ENCODE results near the gene HBA2.
"Not testable (repeated sequence)": the region's sequence is repeated elsewhere in the genome, so short reads cannot be mapped to it uniquely, and the experiment has no call there.

HBA2 gene

DNA sequence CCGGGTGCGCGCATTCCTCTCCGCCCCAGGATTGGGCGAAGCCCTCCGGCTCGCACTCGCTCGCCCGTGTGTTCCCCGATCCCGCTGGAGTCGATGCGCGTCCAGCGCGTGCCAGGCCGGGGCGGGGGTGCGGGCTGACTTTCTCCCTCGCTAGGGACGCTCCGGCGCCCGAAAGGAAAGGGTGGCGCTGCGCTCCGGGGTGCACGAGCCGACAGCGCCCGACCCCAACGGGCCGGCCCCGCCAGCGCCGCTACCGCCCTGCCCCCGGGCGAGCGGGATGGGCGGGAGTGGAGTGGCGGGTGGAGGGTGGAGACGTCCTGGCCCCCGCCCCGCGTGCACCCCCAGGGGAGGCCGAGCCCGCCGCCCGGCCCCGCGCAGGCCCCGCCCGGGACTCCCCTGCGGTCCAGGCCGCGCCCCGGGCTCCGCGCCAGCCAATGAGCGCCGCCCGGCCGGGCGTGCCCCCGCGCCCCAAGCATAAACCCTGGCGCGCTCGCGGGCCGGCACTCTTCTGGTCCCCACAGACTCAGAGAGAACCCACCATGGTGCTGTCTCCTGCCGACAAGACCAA is at the start of gene HBA2:
TSS of gene HBA2 (plus strand) at position 503 of the 568 bp plus-strand sequence. CDS start at position 540, 37 bp downstream.
- DNase-seq = not testable (repeated sequence)

DNA sequence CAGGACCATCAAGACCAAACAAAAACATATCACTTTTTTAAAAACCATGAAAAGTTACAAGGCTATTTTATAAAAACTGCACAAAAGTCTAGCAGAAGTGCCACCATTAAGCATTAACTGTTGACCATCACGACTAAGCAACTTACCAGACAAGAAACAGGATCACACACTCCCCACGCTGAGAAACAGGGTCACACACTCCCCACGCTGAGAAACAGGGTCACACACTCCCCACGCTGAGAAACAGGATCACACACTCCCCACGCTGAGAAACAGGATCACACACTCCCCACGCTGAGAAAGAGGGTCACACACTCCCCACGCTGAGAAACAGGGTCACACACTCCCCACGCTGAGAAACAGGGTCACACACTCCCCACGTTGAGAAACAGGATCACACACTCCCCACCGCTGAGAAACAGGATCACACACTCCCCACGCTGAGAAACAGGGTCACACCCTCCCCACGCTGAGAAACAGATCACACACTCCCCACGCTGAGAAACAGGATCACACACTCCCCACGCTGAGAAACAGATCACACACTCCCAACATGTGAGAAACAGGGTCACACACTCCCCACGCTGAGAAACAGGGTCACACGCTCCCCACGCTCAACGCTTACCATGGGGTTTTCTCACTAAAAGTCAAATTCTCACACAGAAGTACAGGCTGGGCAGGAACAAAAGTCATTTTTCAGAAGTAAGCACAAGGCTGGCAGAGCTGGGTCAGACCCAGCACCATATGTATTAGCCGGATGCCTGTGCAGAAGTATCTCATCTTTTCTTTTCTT is 48.9 kb upstream of the HBA2 start:
- DNase-seq = not testable (repeated sequence)

GRCh38 chr16:125011-125410 is 47.7 kb upstream of the HBA2 start:
- DNase-seq = no peak

- no peak for DNase-seq
Measured at GRCh38 chr16:129075-129474, 43.6 kb upstream of the HBA2 start.

DNA sequence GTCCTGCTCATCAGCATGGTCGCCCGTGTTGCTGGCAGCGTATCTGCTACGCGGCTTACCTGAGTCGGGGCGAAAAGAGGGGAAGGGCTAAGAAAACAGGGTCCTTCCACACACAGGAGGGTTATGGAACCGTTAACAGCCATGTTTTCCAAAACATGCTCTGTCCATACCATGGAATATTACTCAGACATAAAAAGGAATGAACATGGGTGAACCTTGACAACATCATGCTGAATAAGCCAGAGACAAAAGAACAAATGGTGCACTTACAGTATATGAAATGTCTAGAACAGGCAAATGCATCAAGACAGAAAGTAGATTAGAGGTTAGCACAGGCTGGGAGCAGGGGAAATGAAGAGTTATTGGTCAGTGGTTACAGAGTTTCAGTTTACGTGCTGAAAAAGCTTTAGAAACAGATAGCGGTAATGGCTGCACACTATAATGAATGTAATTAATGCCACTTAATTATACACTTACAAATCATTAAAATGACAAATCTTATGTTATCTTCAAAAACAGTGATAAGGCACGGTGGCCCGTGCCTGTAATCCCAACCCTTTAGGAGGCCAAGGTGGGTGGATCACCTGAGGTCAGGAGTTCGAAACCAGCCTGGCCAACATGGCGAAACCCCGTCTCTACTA is 42.0 kb upstream of the HBA2 start:
- no peak for DNase-seq

- no peak for DNase-seq
Measured at GRCh38 chr16:132120-132519, 40.6 kb upstream of the HBA2 start.

DNA sequence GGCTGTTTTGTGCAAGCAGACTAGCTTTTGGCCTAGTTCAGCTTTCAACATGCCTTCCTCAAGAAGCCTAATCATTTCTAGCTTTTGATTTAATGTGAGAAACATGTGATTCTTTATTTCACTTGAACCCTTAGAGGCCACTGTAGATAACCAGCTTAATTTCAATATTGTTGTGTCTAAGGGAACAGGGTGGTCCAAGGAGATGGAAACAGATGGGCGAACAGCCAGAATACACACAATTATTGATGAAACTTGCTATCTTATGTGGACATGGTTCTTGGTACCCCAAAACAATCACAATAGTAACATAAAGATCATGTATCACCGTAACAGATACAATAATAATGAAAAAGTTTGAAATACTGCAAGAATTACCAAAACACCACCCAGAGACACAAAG is 39.0 kb upstream of the HBA2 start:
- no peak for DNase-seq

- DNase-seq = no peak
Measured at GRCh38 chr16:138049-138417, 34.6 kb upstream of the HBA2 start.

GRCh38 chr16:140175-140857 is 32.4 kb upstream of the HBA2 start:
- no peak for DNase-seq

DNA sequence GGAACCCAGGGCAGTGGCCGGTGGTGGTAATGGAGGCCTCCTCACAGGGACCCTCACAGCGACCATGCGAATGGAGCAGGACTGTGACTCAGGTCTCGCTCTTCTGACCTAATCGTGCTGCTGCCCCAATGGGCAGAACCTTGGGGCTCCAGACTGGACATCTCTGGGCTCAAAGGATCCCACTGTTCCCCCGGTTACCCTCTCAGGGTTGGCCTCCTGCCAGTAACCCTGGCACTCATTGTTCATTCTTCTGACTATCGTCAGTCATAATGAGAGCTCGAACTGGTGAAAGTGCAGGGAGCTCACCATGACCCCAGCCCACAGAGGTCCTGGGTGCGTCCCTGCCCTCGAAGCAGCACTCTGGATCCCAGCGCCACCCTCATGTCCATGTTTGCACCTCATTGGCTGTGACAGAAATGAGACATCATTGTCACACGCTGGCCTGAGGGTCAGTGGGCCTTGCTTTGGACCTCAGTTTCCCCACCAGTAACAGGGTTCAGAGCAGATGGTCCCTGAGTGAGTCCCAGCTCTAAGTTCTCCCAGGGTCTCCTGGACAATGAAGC is 30.2 kb upstream of the HBA2 start:
- DNase-seq = no peak

GRCh38 chr16:143047-143446 is 29.6 kb upstream of the HBA2 start:
- no peak for DNase-seq

DNA sequence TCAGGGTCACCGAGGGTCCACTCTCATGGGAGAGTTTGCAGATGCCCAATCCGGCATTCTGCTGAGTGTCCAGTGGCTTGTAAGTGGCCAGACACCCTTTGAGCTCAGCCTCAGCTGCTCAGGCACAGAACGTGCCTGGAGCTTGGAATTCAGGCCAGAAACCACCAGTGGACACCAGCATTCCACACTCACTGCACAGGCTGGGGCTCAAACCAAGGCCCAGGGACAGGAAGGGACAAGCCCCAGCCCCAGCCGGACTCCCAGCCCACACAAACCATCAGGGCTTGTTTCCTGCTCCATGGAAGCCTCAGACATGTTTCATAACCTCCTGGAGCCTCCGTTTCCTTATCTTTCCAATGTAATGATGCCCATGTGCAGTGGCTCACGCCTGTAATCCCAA is 29.2 kb upstream of the HBA2 start:
- no peak for DNase-seq

- no peak for DNase-seq
Measured at GRCh38 chr16:144797-145252, 27.9 kb upstream of the HBA2 start.

GRCh38 chr16:146646-147045 is 26.0 kb upstream of the HBA2 start:
- DNase-seq = no peak

DNA sequence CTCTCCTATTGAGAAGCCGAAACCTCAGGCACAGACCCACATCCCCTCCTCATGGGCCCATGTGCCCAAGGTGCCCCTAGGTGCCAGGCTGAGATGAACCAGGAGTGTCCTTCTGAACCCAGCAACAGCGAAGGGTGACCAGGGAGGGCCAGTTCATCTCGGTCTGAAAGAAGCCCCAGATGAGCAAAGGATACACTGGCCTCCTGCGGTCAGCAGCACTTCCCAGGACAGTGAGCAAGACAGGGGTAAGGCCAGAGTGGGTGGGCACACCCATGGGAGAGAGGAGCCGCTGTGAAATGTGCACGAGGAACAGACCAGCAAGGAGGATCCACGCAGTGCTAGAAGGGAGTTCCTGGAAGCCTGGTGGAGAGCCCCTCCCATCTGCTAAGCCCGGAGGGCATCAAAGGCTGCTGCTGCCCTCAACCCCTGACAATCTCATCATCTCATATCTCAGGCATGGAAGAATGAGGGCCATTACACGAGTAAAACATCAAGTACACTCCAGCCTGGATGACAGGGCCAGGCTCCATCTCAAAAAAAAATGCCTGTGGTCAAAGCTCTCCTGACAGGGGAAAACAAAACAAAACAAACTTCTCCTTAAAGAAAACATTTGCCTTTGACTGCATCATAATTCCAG is 23.5 kb upstream of the HBA2 start:
- no peak for DNase-seq

DNA sequence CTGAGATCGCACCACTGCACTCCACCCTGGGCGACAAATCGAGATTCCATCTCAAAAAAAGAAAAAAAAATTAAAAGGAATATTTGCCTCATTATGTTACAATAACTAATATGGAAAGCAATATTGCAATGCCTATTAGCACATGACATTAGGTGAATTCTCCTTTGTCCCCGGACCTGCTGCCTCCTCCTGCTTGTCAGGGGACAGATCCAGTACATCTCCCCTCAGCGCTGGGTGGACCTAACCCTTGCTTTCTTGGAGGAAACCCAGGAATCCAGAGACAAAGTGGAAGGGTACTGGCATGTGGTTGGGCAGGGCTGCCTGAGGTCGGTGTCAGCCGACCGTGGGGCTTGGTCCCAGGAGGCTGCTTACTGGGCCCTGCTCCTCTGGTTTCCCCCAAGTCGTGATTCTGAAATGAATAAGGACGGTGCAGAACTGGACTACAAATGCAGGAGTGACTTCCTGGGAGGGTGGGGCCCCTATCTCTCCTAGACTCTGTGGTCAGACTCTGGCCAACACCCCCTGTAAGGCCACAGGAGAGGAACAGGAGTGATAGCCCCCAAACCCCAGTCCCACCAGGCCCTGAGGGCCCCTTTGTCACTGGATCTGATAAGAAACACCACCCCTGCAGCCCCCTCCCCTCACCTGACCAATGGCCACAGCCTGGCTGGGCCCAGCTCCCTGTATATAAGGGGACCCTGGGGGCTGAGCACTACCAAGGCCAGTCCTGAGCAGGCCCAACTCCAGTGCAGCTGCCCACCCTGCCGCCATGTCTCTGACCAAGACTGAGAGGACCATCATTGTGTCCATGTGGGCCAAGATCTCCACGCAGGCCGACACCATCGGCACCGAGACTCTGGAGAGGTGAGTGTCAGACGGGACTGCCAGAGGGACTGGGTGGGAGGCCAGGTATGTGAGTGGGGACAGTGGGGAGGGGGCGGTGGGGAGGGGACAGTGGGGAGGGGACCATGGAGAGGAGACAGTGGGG is 20.2 kb upstream of the HBA2 start, which contains the start of gene HBZ:
TSS of gene HBZ (plus strand) at position 504 of the 988 bp plus-strand sequence. CDS start at position 770, 266 bp downstream.
- no peak for DNase-seq

DNA sequence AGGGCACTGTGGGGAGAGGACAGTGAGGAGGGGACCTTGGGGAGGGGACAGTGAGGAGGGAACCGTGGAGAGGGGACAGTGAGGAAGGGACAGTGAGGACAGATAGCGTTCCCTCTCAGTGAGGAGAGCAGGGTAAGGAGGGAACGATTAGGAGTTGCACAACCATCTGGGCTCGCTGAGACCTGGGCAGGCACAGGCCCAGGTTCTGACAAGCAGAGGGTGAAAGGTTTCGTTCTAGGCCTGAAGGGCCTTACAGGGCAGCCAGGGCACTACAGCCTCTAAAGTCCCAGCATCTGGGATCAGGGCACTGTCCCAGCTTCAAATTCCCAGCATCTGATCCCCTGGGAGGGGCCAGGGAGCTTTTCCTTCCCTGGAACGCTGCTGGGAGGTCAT is 19.6 kb upstream of the HBA2 start:
- DNase-seq = not testable (repeated sequence)

DNA sequence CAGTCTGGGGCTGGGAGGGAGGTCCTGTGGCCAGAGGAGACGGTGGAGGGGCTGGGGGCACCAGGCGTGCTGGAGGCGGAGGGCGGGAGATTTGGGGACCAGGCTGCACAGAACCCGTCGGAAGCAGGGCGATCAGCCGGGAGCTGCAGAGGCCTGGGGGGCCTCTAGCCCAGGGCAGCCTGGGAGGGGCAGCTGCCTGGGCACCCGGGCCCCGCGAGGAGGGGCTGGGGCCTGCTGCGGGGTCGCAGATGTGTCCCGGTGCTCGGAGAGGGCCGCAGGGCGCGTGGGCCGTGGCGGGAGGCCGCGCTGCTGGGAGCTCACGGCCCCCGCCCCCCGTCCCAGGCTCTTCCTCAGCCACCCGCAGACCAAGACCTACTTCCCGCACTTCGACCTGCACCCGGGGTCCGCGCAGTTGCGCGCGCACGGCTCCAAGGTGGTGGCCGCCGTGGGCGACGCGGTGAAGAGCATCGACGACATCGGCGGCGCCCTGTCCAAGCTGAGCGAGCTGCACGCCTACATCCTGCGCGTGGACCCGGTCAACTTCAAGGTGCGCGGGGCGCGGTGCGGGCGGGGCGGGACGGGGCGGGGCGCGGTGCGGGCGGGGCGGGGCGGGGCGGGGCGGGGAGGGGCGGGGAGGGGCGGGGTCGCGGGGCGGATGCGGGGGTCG is 19.0 kb upstream of the HBA2 start:
- not testable (repeated sequence) for DNase-seq

DNA sequence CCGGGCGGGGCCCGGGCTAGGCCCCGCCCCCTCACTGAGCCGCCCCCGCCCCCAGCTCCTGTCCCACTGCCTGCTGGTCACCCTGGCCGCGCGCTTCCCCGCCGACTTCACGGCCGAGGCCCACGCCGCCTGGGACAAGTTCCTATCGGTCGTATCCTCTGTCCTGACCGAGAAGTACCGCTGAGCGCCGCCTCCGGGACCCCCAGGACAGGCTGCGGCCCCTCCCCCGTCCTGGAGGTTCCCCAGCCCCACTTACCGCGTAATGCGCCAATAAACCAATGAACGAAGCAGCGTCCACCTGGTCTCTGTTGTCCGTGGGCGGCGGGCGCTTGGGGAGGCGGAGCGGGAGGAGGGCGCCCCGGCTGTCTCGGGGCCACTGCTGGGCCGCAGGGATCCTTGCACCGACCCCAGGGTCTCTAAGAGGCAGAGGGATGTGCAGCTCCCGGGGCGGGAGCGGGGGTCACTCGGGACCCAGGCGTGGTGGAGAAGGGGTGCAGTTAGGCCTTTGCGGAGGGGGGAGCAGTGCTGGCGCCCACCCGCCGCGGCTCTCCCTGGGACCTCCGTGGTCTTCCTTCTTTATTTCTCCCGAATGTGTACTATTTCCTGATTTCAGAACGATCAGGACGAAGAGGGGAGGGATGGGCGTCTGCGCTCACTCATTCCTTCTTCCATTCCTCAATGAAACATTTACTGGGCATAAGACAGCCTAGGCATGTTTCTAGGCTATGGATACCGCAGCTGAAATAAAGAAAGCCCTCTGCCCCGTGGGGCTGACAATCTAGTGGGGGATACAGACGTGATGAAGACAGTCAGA is 18.3 kb upstream of the HBA2 start:
- no peak for DNase-seq

GRCh38 chr16:155031-155398 is 17.7 kb upstream of the HBA2 start:
- DNase-seq = no peak

All from inflammatory macrophage treated with lipopolysaccharide for 4 hours (primary cell).